Measurements from ENCODE around the gene AGBL3. TPM values are rescaled to one million over a fixed set of nuclear protein-coding genes. Genes with fewer than 3 reads are reported as not detected.

AGBL3 gene
- 1 to 10 TPM in 2 of 3 donors, under 1 TPM in 1; 0.99 to 2.3 (median 1.4) TPM for total RNA-seq
- 3.8 TPM for total RNA-seq (2013)

- no peaks in the 10 kb centered on the region for H3K36me3 ChIP-seq (ENCODE audit: control insufficient read depth, insufficient read depth, low read length)
- peak within 1 kb of the TSS; percentile 96 to 99 for H3K27ac Mint-ChIP-seq
- peak; percentile 75 for TF ChIP-seq CTCF (IDR thresholded peaks at IDR 0.05)
- H3K9me3 Mint-ChIP-seq: no peaks in the 10 kb centered on the region
- peak within 1 kb of the TSS; percentile 73 for H3K27ac ChIP-seq (ENCODE audit: low read length)
- ATAC-seq (peak; percentile 91 to 92 (median 91)), DNase-seq (peak; percentile 81 to 94)
- H3K9me3 ChIP-seq (ENCODE audit: control insufficient read depth, insufficient read depth, low read length): no peaks in the 10 kb centered on the region
- peaks cover 19 to 29% of the 10 kb centered on the region in 2 donors for H3K4me1 Mint-ChIP-seq
- H3K27me3 Mint-ChIP-seq (ENCODE audit: low read depth in 2 of 2): no peaks in the 10 kb centered on the region
- intact Hi-C loops (cut with micrococcal nuclease): loop anchor here (1.0 to 10.0 kb wide), 3 partner anchors 162 to 342 kb away; partner anchors contain the start of genes BPGM, CYREN and TMEM140
- peak within 1 kb of the TSS; percentile 75 for H3K4me3 ChIP-seq (ENCODE audit: low read length)
- peak within 1 kb of the TSS; percentile 98 for H3K4me3 Mint-ChIP-seq
- H3K36me3 Mint-ChIP-seq: no peaks in the 10 kb centered on the region
- H3K4me1 ChIP-seq (ENCODE audit: control insufficient read depth, insufficient read depth, low read length): no peaks in the 10 kb centered on the region
- H3K27me3 ChIP-seq (ENCODE audit: control insufficient read depth, insufficient read depth, low read length): no peaks in the 10 kb centered on the region
- WGBS (ENCODE audit: insufficient coverage): under 1% methylated on average over 70 of the region's 70 CpGs
Measured at GRCh38 chr7:134986363-134987251, at the start of gene AGBL3. Gene AGBL3, plus strand, starts transcription at chr7:134986508. Its CDS starts 1,426 bp downstream, at chr7:134987934.

- Mint-ChIP-seq H3K9me3 (no peaks in the 10 kb centered on the region), H3K4me1 (peaks cover 0 to 6% of the 10 kb centered on the region in 2 donors), H3K27ac (no peak overlapping the region), H3K4me3 (no peak overlapping the region), H3K27me3 (ENCODE audit: low read depth in 2 of 2) (peaks cover 2 to 9% of the 10 kb centered on the region in 2 donors), H3K36me3 (no peaks in the 10 kb centered on the region)
- TF ChIP-seq CTCF (IDR thresholded peaks at IDR 0.05): no peak
- intact Hi-C loops (cut with micrococcal nuclease): no loop called here
- H3K36me3 ChIP-seq (ENCODE audit: control insufficient read depth, insufficient read depth, low read length): no peaks in the 10 kb centered on the region
- no peak overlapping the region for H3K27ac ChIP-seq (ENCODE audit: low read length)
- WGBS (ENCODE audit: insufficient coverage): 85% methylated on average over 3 of the region's 3 CpGs
- no peak for ATAC-seq
- DNase-seq: no peak
- no peak overlapping the region for H3K4me3 ChIP-seq (ENCODE audit: low read length)
- H3K9me3 ChIP-seq (ENCODE audit: control insufficient read depth, insufficient read depth, low read length): no peaks in the 10 kb centered on the region
- H3K4me1 ChIP-seq (ENCODE audit: control insufficient read depth, insufficient read depth, low read length): no peaks in the 10 kb centered on the region
- H3K27me3 ChIP-seq (ENCODE audit: control insufficient read depth, insufficient read depth, low read length): no peaks in the 10 kb centered on the region
Measured at GRCh38 chr7:134936893-134937510, 49.3 kb upstream of the AGBL3 start.

GRCh38 chr7:134938141-134938540 lies 48.2 kb upstream of the AGBL3 start:
- TF ChIP-seq CTCF (IDR thresholded peaks at IDR 0.05): no peak
- Histone ChIP-seq H3K27me3 (ENCODE audit: control insufficient read depth, insufficient read depth, low read length) (no peaks in the 10 kb centered on the region), H3K36me3 (ENCODE audit: control insufficient read depth, insufficient read depth, low read length) (no peaks in the 10 kb centered on the region), H3K27ac (ENCODE audit: low read length) (no peak overlapping the region), H3K9me3 (ENCODE audit: control insufficient read depth, insufficient read depth, low read length) (no peaks in the 10 kb centered on the region), H3K4me1 (ENCODE audit: control insufficient read depth, insufficient read depth, low read length) (no peaks in the 10 kb centered on the region), H3K4me3 (ENCODE audit: low read length) (no peak overlapping the region)
- no peak overlapping the region for H3K27ac Mint-ChIP-seq
- no peaks in the 10 kb centered on the region for H3K36me3 Mint-ChIP-seq
- H3K27me3 Mint-ChIP-seq (ENCODE audit: low read depth in 2 of 2): peaks cover 5 to 9% of the 10 kb centered on the region in 2 donors
- intact Hi-C loops (cut with micrococcal nuclease): no loop called here
- H3K4me3 Mint-ChIP-seq: no peak overlapping the region
- ATAC-seq (no peak), DNase-seq (no peak)
- H3K4me1 Mint-ChIP-seq: peaks cover 0 to 2% of the 10 kb centered on the region in 2 donors
- no peaks in the 10 kb centered on the region for H3K9me3 Mint-ChIP-seq
- WGBS (ENCODE audit: insufficient coverage): 86% methylated on average over 4 of the region's 4 CpGs

All from natural killer cell (primary cell).